Endothelial cell of umbilical vein (primary cell): ENCODE results near the gene KIAA1217. TPM values are rescaled to one million over a fixed set of nuclear protein-coding genes. Genes with fewer than 3 reads are reported as not detected.

ENCODE experiments used
- BruUV-seq: library from RNA; stranded (reverse); fragments of 400-500 nt; replicated peaks from 2 replicates; lab custom pipeline; 2021; lab: Mats Ljungman, UMichigan
- CTCF ChIA-PET: fragments of 300-600, 350-600 bp; sonication (Branson Sonifier 250); formaldehyde crosslinking; loops from one replicate; lab custom pipeline; 2021; ENCODE audit warnings: antibody characterized with exemption, inconsistent platforms; lab: Charles Lee
- POLR2A ChIA-PET: fragments of 300-600, 350-600 bp; sonication (Branson Sonifier 250); formaldehyde crosslinking; loops from one replicate; lab custom pipeline; 2021; ENCODE audit warnings: antibody characterized with exemption, inconsistent platforms; lab: Charles Lee
- DNase-seq: peaks from one replicate; pipeline ENCODE4 v3.0.0-alpha.2; 2011; ENCODE audit warnings: low read depth, low spot score
- FAIRE-seq: peaks from 2 replicates; lab custom pipeline; 2011; peaks lifted over from hg19 to GRCh38; lab: Jason Lieb, UNC
- H2AFZ ChIP-seq: 2 replicates; pipeline ENCODE4 v1.6.0; 2012; ENCODE audit warnings: low read depth, low read length, control low read depth, inconsistent platforms
- H3K27ac ChIP-seq: 2 replicates; pipeline ENCODE4 v1.5.1; 2011; ENCODE audit warnings: low read depth, mild to moderate bottlenecking, control low read depth, low read length, moderate library complexity; ENCODE audit not compliant: insufficient read depth
- H3K27me3 ChIP-seq, 2 experiments: 2 replicates each; pipeline versions ENCODE4 v1.6.0 to v1.6.1; 2011; ENCODE audit warnings: low read length in 2 of 2, mixed read lengths in 1 of 2; ENCODE audit not compliant: control insufficient read depth in 2 of 2, insufficient read depth in 2 of 2
- H3K36me3 ChIP-seq, 2 experiments: 2 replicates in 1 of 2; 3 replicates in 1 of 2; pipeline ENCODE4 v1.5.1; 2011; ENCODE audit warnings: low read length in 2 of 2, mild to moderate bottlenecking in 1 of 2, moderate library complexity in 1 of 2; ENCODE audit not compliant: control insufficient read depth in 2 of 2, insufficient read depth in 2 of 2; ENCODE audit errors: extremely low read depth in 1 of 2
- H3K4me1 ChIP-seq: 3 replicates; pipeline ENCODE4 v1.5.1; 2011; ENCODE audit warnings: mild to moderate bottlenecking, low read length; ENCODE audit not compliant: control insufficient read depth, insufficient read depth; ENCODE audit errors: extremely low read depth
- H3K4me2 ChIP-seq: 2 replicates; pipeline ENCODE4 v1.6.1; 2011; ENCODE audit warnings: low read length, control low read depth, mixed read lengths; ENCODE audit not compliant: insufficient read depth
- H3K4me3 ChIP-seq, 3 experiments: fragments of 200-600 bp in 1 of 3; sonication (generic), shearing (Covaris generic) in 1 of 3; replicated peaks in 1 of 3; 2 replicates each; pipeline ENCODE4 v1.5.1; 2011 to 2016; ENCODE audit warnings: control low read depth in 3 of 3, low read length in 3 of 3, mild to moderate bottlenecking in 2 of 3, inconsistent platforms in 1 of 3, low read depth in 1 of 3, moderate library complexity in 1 of 3; ENCODE audit not compliant: insufficient read depth in 1 of 3
- H3K79me2 ChIP-seq: 2 replicates; pipeline ENCODE4 v1.6.0; 2012; ENCODE audit warnings: low read length, inconsistent platforms; ENCODE audit not compliant: control insufficient read depth, insufficient read depth
- H3K9ac ChIP-seq: replicated peaks from 2 replicates; pipeline ENCODE3; 2011; ENCODE audit warnings: low read length, control low read depth; ENCODE audit not compliant: insufficient read depth; ENCODE audit errors: extremely low read depth
- H3K9me1 ChIP-seq: replicated peaks from 3 replicates; pipeline ENCODE4 v1.6.0; 2011; ENCODE audit warnings: mild to moderate bottlenecking, low read length; ENCODE audit not compliant: control insufficient read depth, insufficient read depth; ENCODE audit errors: extremely low read depth
- H3K9me3 ChIP-seq: replicated peaks from 2 replicates; pipeline ENCODE4 v1.5.1; 2012; ENCODE audit warnings: low read length, inconsistent platforms; ENCODE audit not compliant: control insufficient read depth, insufficient read depth
- H4K20me1 ChIP-seq: replicated peaks from 2 replicates; pipeline ENCODE3; 2011; ENCODE audit warnings: mild to moderate bottlenecking, low read length; ENCODE audit not compliant: control insufficient read depth, insufficient read depth; ENCODE audit errors: extremely low read depth
- EZH2 ChIP-seq: IDR thresholded peaks from 2 replicates; pipeline ENCODE4 v1.6.1; 2012; ENCODE audit warnings: borderline replicate concordance, low read depth, mild to moderate bottlenecking, moderate library complexity, low read length, inconsistent platforms; ENCODE audit not compliant: severe bottlenecking
- FOS ChIP-seq: IDR thresholded peaks from 2 replicates; pipeline ENCODE4 v1.6.1; 2011; ENCODE audit warnings: mild to moderate bottlenecking, low read length, moderate library complexity, borderline replicate concordance; ENCODE audit not compliant: insufficient read depth
- GATA2 ChIP-seq: IDR thresholded peaks from 2 replicates; pipeline ENCODE4 v1.7.0; 2011; ENCODE audit warnings: low read depth, mild to moderate bottlenecking, moderate library complexity, mixed read lengths, low read length; ENCODE audit not compliant: insufficient read length, insufficient read depth
- JUN ChIP-seq: IDR thresholded peaks from 2 replicates; pipeline ENCODE4 v1.6.1; 2011; ENCODE audit warnings: borderline replicate concordance, low read depth; ENCODE audit not compliant: insufficient read length, insufficient read depth
- MYC ChIP-seq: IDR thresholded peaks from one replicate; pipeline ENCODE4 v1.6.1; 2011; ENCODE audit warnings: mild to moderate bottlenecking, low read depth, low read length
- POLR2A ChIP-seq: IDR thresholded peaks from 2 replicates; pipeline ENCODE4 v1.6.1; 2012; ENCODE audit warnings: low read depth, mild to moderate bottlenecking, control low read depth, low read length
- POLR2AphosphoS5 ChIP-seq: IDR thresholded peaks from 2 replicates; pipeline ENCODE4 v1.6.1; 2012; ENCODE audit warnings: low read depth, mild to moderate bottlenecking, control low read depth, low read length, moderate library complexity; ENCODE audit not compliant: insufficient read depth
- dilution Hi-C: fragments of 300-500 bp; cut with MboI; formaldehyde crosslinking; loops from one replicate; pipeline ENCODE4 v1.15.0; 2019; ENCODE audit warnings: low sequenced_read_pairs; ENCODE audit not compliant: extremely low pct_ligation_motif_present
- intact Hi-C: fragments of 100-400 bp; cut with micrococcal nuclease; formaldehyde crosslinking; loops from one replicate; pipeline ENCODE4 v1.10.0; 2022
- polyA plus RNA-seq, 4 experiments: library from polyadenylated mRNA; depleted of rRNA in 3 of 4; stranded (reverse) in 3 of 4; unstranded in 1 of 4; fragments of >200 nt; gene quantifications; 2 replicates each; pipeline versions ENCODE4 v1.2.1 to v1.2.3, GENCODE V29; 2011 to 2012; ENCODE audit warnings: missing spikeins in 1 of 4
- total RNA-seq: library from RNA; stranded (reverse); gene quantifications from 2 replicates; pipeline ENCODE4 v1.2.3, GENCODE V29; 2021
- TF ChIP-seq, protein P1 (sequence below): IDR thresholded peaks from 2 replicates; pipeline ENCODE4 v1.6.1; 2011; ENCODE audit not compliant: insufficient read depth, insufficient read length
- TF ChIP-seq, protein P2 (sequence below), 2 donors: IDR thresholded peaks; 1 replicate in 1 of 2; 2 replicates in 1 of 2; pipeline ENCODE4 v1.5.1; 2011; ENCODE audit warnings: low read length in 2 of 2, mild to moderate bottlenecking in 2 of 2, moderate library complexity in 2 of 2, control low read depth in 1 of 2, inconsistent platforms in 1 of 2, low read depth in 1 of 2; ENCODE audit not compliant: insufficient read depth in 1 of 2; ENCODE audit errors: extremely low read depth in 1 of 2

KIAA1217 gene
- total and polyA plus RNA-seq, 2 donors (not counting 3 experiments of a cell fraction or from before 2014, with no cell fraction given), result 0.83 to 10.3 TPM

DNA sequence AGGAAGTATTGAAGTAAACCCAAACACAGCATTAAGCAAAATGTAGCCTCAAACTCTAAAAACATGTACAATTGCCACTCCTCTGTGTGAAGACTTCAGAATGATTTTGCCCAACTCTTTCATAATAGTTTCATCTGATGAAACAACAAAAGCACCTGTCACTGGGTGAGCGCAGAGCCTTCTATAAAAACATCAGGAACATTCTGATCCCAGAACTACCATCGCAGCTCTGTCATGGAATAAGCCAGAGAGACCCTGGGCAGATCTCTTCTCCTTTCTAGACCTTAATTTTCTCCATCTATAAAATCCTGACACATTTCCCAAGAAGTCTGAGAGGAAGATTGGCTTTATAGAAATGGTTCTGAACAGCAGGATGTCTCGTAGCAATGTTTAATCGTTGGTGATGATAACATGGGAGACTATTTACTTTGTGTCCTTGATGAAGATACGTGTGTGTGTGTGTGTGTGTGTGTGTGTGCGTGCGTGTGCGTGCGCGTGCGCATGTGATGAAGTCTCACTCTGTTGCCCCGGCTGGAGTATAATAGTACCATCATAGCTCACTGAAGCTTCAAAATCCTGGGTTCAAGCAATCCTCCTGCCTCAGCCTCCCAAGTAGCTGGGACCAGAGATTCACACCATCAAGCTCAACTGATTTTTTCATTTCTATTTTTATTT is 198.0 kb downstream of the KIAA1217 start:
- no peak overlapping the region for H2AFZ ChIP-seq
- H4K20me1 ChIP-seq, result no peaks in the 10 kb centered on the region
- FAIRE-seq (no peak), DNase-seq (no peak)
- BruUV-seq, result no TSS peak
- no peaks in the 10 kb centered on the region for H3K9me1 ChIP-seq
- H3K27me3 ChIP-seq, result no peaks in the 10 kb centered on the region
- ChIA-PET CTCF (no interaction called here), POLR2A (no interaction called here)
- no peak overlapping the region for H3K4me2 ChIP-seq
- H3K36me3 ChIP-seq, result no peaks in the 10 kb centered on the region
- no peaks in the 10 kb centered on the region for H3K4me1 ChIP-seq
- no peak overlapping the region for H3K27ac ChIP-seq
- H3K9ac ChIP-seq, result no peak overlapping the region
- dilution Hi-C loops (no loop called here), intact Hi-C loops (no loop called here)
- TF ChIP-seq JUN (no peak), POLR2A (no peak), GATA2 (no peak), EZH2 (no peak), MYC (no peak), FOS (no peak), POLR2AphosphoS5 (no peak)
- TF ChIP-seq, protein P1, sequence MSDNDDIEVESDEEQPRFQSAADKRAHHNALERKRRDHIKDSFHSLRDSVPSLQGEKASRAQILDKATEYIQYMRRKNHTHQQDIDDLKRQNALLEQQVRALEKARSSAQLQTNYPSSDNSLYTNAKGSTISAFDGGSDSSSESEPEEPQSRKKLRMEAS, result no peak
- TF ChIP-seq, protein P2, sequence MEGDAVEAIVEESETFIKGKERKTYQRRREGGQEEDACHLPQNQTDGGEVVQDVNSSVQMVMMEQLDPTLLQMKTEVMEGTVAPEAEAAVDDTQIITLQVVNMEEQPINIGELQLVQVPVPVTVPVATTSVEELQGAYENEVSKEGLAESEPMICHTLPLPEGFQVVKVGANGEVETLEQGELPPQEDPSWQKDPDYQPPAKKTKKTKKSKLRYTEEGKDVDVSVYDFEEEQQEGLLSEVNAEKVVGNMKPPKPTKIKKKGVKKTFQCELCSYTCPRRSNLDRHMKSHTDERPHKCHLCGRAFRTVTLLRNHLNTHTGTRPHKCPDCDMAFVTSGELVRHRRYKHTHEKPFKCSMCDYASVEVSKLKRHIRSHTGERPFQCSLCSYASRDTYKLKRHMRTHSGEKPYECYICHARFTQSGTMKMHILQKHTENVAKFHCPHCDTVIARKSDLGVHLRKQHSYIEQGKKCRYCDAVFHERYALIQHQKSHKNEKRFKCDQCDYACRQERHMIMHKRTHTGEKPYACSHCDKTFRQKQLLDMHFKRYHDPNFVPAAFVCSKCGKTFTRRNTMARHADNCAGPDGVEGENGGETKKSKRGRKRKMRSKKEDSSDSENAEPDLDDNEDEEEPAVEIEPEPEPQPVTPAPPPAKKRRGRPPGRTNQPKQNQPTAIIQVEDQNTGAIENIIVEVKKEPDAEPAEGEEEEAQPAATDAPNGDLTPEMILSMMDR (IDR thresholded peaks at IDR 0.05; ENCODE audit: extremely low read depth in 1 of 2, insufficient read depth in 1 of 2, low read depth in 1 of 2, low read length in 2 of 2), result no peak
- H3K4me3 ChIP-seq, result no peak overlapping the region
- H3K79me2 ChIP-seq, result no peaks in the 10 kb centered on the region
- no peaks in the 10 kb centered on the region for H3K9me3 ChIP-seq
